K562 (cell line): Measurements from ENCODE around the gene EVA1A. TPM values are rescaled to one million over a fixed set of nuclear protein-coding genes. Genes with fewer than 3 reads are reported as not detected.

Experiments
- ATAC-seq: fragments of 200-7000 bp; cut with Tn5 transposase; 3 replicates; pipeline ENCODE4 v1.9.1; 2020; ENCODE audit warnings: moderate library complexity
- BruUV-seq: library from RNA; stranded (reverse); fragments of 400-500 nt; replicated peaks from 2 replicates; lab custom pipeline; 2021; lab: Mats Ljungman, UMichigan
- CTCF ChIA-PET: fragments of 300-600 bp; formaldehyde crosslinking; extraction: SDS; loops from one replicate; lab custom pipeline; 2021; ENCODE audit warnings: low intra/inter-chr PET ratio; lab: Yijun Ruan, JAX
- POLR2A ChIA-PET: fragments of 300-600, 350-650 bp; sonication (Branson Sonifier 250); formaldehyde crosslinking; extraction: SDS; loops from one replicate; lab custom pipeline; 2021; ENCODE audit warnings: antibody characterized with exemption, inconsistent platforms; lab: Yijun Ruan, JAX
- DNase-seq, 4 experiments: peaks; one replicate each; pipeline versions ENCODE4 v3.0.0 to v3.0.0-alpha.2; 2011 to 2018; ENCODE audit warnings: low spot score in 3 of 4, mixed read lengths in 3 of 4; ENCODE audit errors: extremely low read depth in 1 of 4
- FAIRE-seq: peaks from 2 replicates; lab custom pipeline; 2011; peaks lifted over from hg19 to GRCh38; lab: Jason Lieb, UNC
- H2AFZ ChIP-seq: 2 replicates; pipeline ENCODE4 v1.6.0; 2011; ENCODE audit warnings: low read depth, low read length, control low read depth, inconsistent platforms
- H3K27ac ChIP-seq: fragments of 200-600 bp; 3 replicates; pipeline ENCODE4 v1.8.0; 2011; ENCODE audit warnings: low read depth, mild to moderate bottlenecking, control low read depth, inconsistent platforms, low read length, moderate library complexity, mixed read lengths; ENCODE audit errors: extremely low read depth
- H3K27me3 ChIP-seq, 2 experiments: fragments of 300-600 bp in 1 of 2; 2 replicates in 1 of 2; 3 replicates in 1 of 2; pipeline versions ENCODE4 v1.6.0 to v1.8.0; 2011; ENCODE audit warnings: inconsistent platforms in 2 of 2, low read length in 2 of 2, mild to moderate bottlenecking in 1 of 2, mixed read lengths in 1 of 2, moderate library complexity in 1 of 2; ENCODE audit not compliant: control insufficient read depth in 2 of 2, insufficient read depth in 2 of 2
- H3K36me3 ChIP-seq: fragments of 300-600 bp; 3 replicates; pipeline ENCODE4 v1.8.0; 2011; ENCODE audit warnings: mild to moderate bottlenecking, low read length, inconsistent platforms; ENCODE audit not compliant: control insufficient read depth, insufficient read depth
- H3K4me1 ChIP-seq, 2 experiments: fragments of 200-600 bp in 1 of 2; replicated peaks in 1 of 2; 2 replicates in 1 of 2; 3 replicates in 1 of 2; pipeline versions ENCODE4 v1.5.1 to v1.8.0; 2011; ENCODE audit warnings: inconsistent platforms in 2 of 2, low read length in 2 of 2, mild to moderate bottlenecking in 1 of 2, mixed read lengths in 1 of 2, moderate library complexity in 1 of 2; ENCODE audit not compliant: control insufficient read depth in 2 of 2, insufficient read depth in 2 of 2
- H3K4me2 ChIP-seq: 2 replicates; pipeline ENCODE4 v1.6.1; 2011; ENCODE audit warnings: low read length, control low read depth, inconsistent platforms, mixed read lengths; ENCODE audit not compliant: insufficient read depth
- H3K4me3 ChIP-seq: fragments of 200-600 bp; sonication (generic), shearing (Covaris generic); 2 replicates; pipeline ENCODE4 v1.5.1; 2016; ENCODE audit warnings: control low read depth, inconsistent platforms
- H3K79me2 ChIP-seq: fragments of 200-600 bp; 3 replicates; pipeline ENCODE4 v1.8.0; 2011; ENCODE audit warnings: low read length, inconsistent platforms; ENCODE audit not compliant: control insufficient read depth, insufficient read depth
- H3K9ac ChIP-seq, 2 experiments: 2 replicates each; pipeline versions ENCODE4 v1.6.0 to v1.6.1; 2011; ENCODE audit warnings: low read depth in 2 of 2, low read length in 2 of 2, control low read depth in 1 of 2, inconsistent platforms in 1 of 2, mild to moderate bottlenecking in 1 of 2, mixed read lengths in 1 of 2; ENCODE audit not compliant: insufficient read depth in 1 of 2
- H3K9me1 ChIP-seq: one replicate; pipeline ENCODE4 v1.6.0; 2011; ENCODE audit warnings: inconsistent platforms, mild to moderate bottlenecking, low read length, moderate library complexity; ENCODE audit not compliant: control insufficient read depth, insufficient read depth
- H3K9me3 ChIP-seq: replicated peaks from 2 replicates; pipeline ENCODE4 v1.5.1; 2011; ENCODE audit warnings: low read depth, low read length, inconsistent platforms; ENCODE audit not compliant: control insufficient read depth, insufficient read depth
- H4K20me1 ChIP-seq: replicated peaks from 2 replicates; pipeline ENCODE4 v1.6.1; 2011; ENCODE audit warnings: low read length, inconsistent platforms, mixed read lengths; ENCODE audit not compliant: control insufficient read depth, insufficient read depth
- BRD4 ChIP-seq: fragments of 200-600 bp; sonication (generic); IDR thresholded peaks from 2 replicates; pipeline ENCODE4 v1.6.1; 2017; ENCODE audit warnings: inconsistent platforms
- FOXM1 ChIP-seq, 2 experiments: fragments of 450-650 bp in 1 of 2; sonication (generic) in 1 of 2; formaldehyde crosslinking in 1 of 2; IDR thresholded peaks; 2 replicates each; pipeline versions ENCODE4 v1.6.1 to v1.9.0; 2017 to 2022; ENCODE audit warnings: low read depth in 2 of 2, mild to moderate bottlenecking in 2 of 2, missing genetic modification reagents in 1 of 2, moderate library complexity in 1 of 2
- IRF2 ChIP-seq: sonication (generic); formaldehyde crosslinking; IDR thresholded peaks from 2 replicates; pipeline ENCODE4 v1.8.1; 2022; ENCODE audit warnings: mild to moderate bottlenecking, missing genetic modification reagents
- JUN ChIP-seq, 2 experiments: sonication (generic) in 1 of 2; formaldehyde crosslinking in 1 of 2; IDR thresholded peaks; 2 replicates each; pipeline versions ENCODE4 v1.6.1 to v1.8.0; 2012 to 2022; ENCODE audit warnings: borderline replicate concordance in 2 of 2, mild to moderate bottlenecking in 2 of 2, improper control_type of control experiment in 1 of 2, low read depth in 1 of 2, low read length in 1 of 2, missing genetic modification reagents in 1 of 2
- KLF10 ChIP-seq: fragments of 250-450 bp; sonication (Bioruptor Pico); IDR thresholded peaks from 2 replicates; pipeline ENCODE4 v1.6.1; 2021; ENCODE audit warnings: matching md5 sums
- SNIP1 ChIP-seq: fragments of 450-650 bp; IDR thresholded peaks from 2 replicates; pipeline ENCODE4 v1.7.1; 2017; ENCODE audit warnings: low read depth, mild to moderate bottlenecking
- ZNF77 ChIP-seq: fragments of 250-450 bp; sonication (Bioruptor Pico); IDR thresholded peaks from 2 replicates; pipeline ENCODE4 v1.5.0; 2020
- WGBS: fragments of 100-300 bp; shearing (Covaris generic); methylation state at CpG from one replicate; pipeline ENCODE4 v1.1.6; 2016; ENCODE audit warnings: low coverage, mixed read lengths; ENCODE audit not compliant: insufficient coverage; ENCODE audit errors: missing lambda C conversion rate; 5-methylcytosine and 5-hydroxymethylcytosine counted together
- in situ Hi-C: fragments of 300-500 bp; cut with MboI; formaldehyde crosslinking; loops from 4 replicates; pipeline ENCODE4 v1.15.0; 2018; ENCODE audit warnings: inconsistent platforms, mixed read lengths
- intact Hi-C: fragments of 100-400 bp; cut with micrococcal nuclease; formaldehyde crosslinking; loops from 2 replicates; pipeline ENCODE4 v1.14.2; 2022
- polyA plus RNA-seq, 8 experiments: library from polyadenylated mRNA; depleted of rRNA in 4 of 8; stranded (reverse) in 5 of 8; unstranded in 3 of 8; fragments of >200 nt; fragmentation: Nextera tagmentation in 2 of 8; fragmentation: Illumina TruSeq in 1 of 8; extraction: Ambion mirVana in 2 of 8; extraction: Trizol in 1 of 8; gene quantifications; 2 replicates each; pipeline versions ENCODE4 v1.2.1 to v1.2.3, GENCODE V29; 2011 to 2014; ENCODE audit warnings: inconsistent platforms in 1 of 8, missing spikeins in 1 of 8
- total RNA-seq, 7 experiments: library from RNA; depleted of rRNA in 6 of 7; stranded (reverse); fragments of >200 nt in 6 of 7; fragmentation: Illumina TruSeq in 2 of 7; extraction: Trizol in 2 of 7; gene quantifications; 2 replicates each; pipeline versions ENCODE4 v1.2.1 to v1.2.3, GENCODE V29; 2011 to 2021; ENCODE audit warnings: low replicate concordance in 1 of 7
- TF ChIP-seq, protein P1 (sequence below): fragments of 450-650 bp; IDR thresholded peaks from 2 replicates; pipeline ENCODE4 v1.6.1; 2018; ENCODE audit not compliant: partially characterized antibody

The EVA1A gene
- total and polyA plus RNA-seq, 9 of the 15 experiments (the other 6 are each of a cell fraction or from before 2014, with no cell fraction given), result not detected

DNA sequence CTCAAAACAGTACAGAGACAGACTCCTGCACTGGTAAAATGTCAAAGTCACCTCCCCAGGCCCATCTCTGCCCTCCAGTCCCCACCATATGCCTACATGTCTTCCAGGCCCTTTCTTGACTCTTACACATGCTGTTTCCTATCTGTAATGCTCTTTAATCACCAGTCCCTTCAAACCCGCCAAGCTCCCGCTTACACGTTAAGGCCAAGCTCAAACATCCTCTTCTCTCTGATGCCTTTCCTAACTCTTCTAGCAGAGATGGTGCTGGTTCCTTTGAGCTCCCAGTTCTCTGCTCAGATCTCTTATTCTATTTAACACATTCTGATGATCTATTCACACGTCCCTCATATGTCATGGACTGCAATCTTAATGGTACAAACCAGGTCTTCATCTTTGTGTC lies 5.0 kb downstream of the EVA1A start:
- no TSS peak for BruUV-seq
- Histone ChIP-seq H3K9me3 (no peaks in the 10 kb centered on the region), H3K4me3 (no peak overlapping the region), H3K9ac (no peak overlapping the region), H3K9me1 (no peaks in the 10 kb centered on the region), H3K36me3 (no peaks in the 10 kb centered on the region), H4K20me1 (no peaks in the 10 kb centered on the region), H3K27me3 (peaks cover 2 to 10% of the 10 kb centered on the region in 2 experiments; a peak in 4 of 5 replicates), H2AFZ (no peak overlapping the region), H3K4me2 (no peak overlapping the region), H3K4me1 (no peaks in the 10 kb centered on the region; a peak in 1 of 5 replicates), H3K79me2 (no peaks in the 10 kb centered on the region), H3K27ac (no peak overlapping the region)
- intact Hi-C loops, result no loop called here
- DNase-seq (no peak), FAIRE-seq (no peak), ATAC-seq (no peak)
- 0% methylated on average over 4 of the region's 4 CpGs for WGBS
- ChIA-PET POLR2A (interaction anchor here (0.7 to 1.4 kb wide), 2 partner anchors 9 to 18 kb away, joined by 3 read pairs; no protein-coding TSS in a partner anchor), CTCF (no interaction called here)
- TF ChIP-seq ZNF77 (CRISPR knock-in tag), result no peak
- TF ChIP-seq BRD4, result no peak
- TF ChIP-seq FOXM1 (IDR thresholded peaks at IDR 0.05; ENCODE audit: low read depth), result no peak
- no peak for TF ChIP-seq FOXM1 (CRISPR knock-in tag; IDR thresholded peaks at IDR 0.05; ENCODE audit: low read depth)
- no peak for TF ChIP-seq SNIP1
- no peak for TF ChIP-seq KLF10 (CRISPR knock-in tag)
- TF ChIP-seq, protein P1, sequence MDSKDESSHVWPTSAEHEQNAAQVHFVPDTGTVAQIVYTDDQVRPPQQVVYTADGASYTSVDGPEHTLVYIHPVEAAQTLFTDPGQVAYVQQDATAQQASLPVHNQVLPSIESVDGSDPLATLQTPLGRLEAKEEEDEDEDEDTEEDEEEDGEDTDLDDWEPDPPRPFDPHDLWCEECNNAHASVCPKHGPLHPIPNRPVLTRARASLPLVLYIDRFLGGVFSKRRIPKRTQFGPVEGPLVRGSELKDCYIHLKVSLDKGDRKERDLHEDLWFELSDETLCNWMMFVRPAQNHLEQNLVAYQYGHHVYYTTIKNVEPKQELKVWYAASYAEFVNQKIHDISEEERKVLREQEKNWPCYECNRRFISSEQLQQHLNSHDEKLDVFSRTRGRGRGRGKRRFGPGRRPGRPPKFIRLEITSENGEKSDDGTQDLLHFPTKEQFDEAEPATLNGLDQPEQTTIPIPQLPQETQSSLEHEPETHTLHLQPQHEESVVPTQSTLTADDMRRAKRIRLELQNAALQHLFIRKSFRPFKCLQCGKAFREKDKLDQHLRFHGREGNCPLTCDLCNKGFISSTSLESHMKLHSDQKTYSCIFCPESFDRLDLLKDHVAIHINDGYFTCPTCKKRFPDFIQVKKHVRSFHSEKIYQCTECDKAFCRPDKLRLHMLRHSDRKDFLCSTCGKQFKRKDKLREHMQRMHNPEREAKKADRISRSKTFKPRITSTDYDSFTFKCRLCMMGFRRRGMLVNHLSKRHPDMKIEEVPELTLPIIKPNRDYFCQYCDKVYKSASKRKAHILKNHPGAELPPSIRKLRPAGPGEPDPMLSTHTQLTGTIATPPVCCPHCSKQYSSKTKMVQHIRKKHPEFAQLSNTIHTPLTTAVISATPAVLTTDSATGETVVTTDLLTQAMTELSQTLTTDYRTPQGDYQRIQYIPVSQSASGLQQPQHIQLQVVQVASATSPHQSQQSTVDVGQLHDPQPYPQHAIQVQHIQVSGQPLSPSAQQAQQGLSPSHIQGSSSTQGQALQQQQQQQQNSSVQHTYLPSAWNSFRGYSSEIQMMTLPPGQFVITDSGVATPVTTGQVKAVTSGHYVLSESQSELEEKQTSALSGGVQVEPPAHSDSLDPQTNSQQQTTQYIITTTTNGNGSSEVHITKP, result no peak
- no peak for TF ChIP-seq JUN (IDR thresholded peaks at IDR 0.05; ENCODE audit: borderline replicate concordance, low read depth, low read length)
- no peak for TF ChIP-seq JUN (CRISPR knock-in tag; IDR thresholded peaks at IDR 0.05; ENCODE audit: borderline replicate concordance)
- TF ChIP-seq IRF2 (CRISPR knock-in tag), result no peak
- in situ Hi-C loops, result no loop called here
